Activated CD8-positive, alpha-beta T cell treated with anti-CD3 and anti-CD28 coated beads for 36 hours (primary cell): ENCODE data around the gene PPARD. TPM values are rescaled to one million over a fixed set of nuclear protein-coding genes. Genes with fewer than 3 reads are reported as not detected.
A peak's percentile ranks its signal among the peaks of the same experiment; 100 is the strongest.

ENCODE experiments used
- ATAC-seq: fragments of 200-7000 bp; cut with Tn5 transposase; one replicate; pipeline ENCODE4 v1.10.0; 2021; ENCODE audit warnings: mild to moderate bottlenecking, moderate library complexity
- CTCF ChIA-PET: fragments of 350-600 bp; sonication (Branson Sonifier 250); formaldehyde crosslinking; loops from one replicate; lab custom pipeline; 2021; ENCODE audit warnings: antibody characterized with exemption; lab: Charles Lee
- POLR2A ChIA-PET: fragments of 350-600 bp; sonication (Branson Sonifier 250); formaldehyde crosslinking; loops from one replicate; lab custom pipeline; 2021; ENCODE audit warnings: antibody characterized with exemption; lab: Charles Lee
- DNase-seq: peaks from one replicate; pipeline ENCODE4 v3.0.0-alpha.2; 2020
- H3K27ac Mint-ChIP-seq: one replicate; pipeline ENCODE4 v1.8.0; 2021; ENCODE audit warnings: mild to moderate bottlenecking, mixed read lengths
- H3K27me3 Mint-ChIP-seq: one replicate; pipeline ENCODE4 v1.8.0; 2021; ENCODE audit warnings: mixed read lengths
- H3K36me3 Mint-ChIP-seq: one replicate; pipeline ENCODE4 v1.8.0; 2021; ENCODE audit warnings: low read depth, mixed read lengths
- H3K4me1 Mint-ChIP-seq: one replicate; pipeline ENCODE4 v1.8.0; 2021; ENCODE audit warnings: low read depth, mixed read lengths
- H3K4me3 Mint-ChIP-seq: one replicate; pipeline ENCODE4 v1.8.0; 2021; ENCODE audit warnings: mild to moderate bottlenecking, moderate library complexity, mixed read lengths
- H3K9me3 Mint-ChIP-seq: one replicate; pipeline ENCODE4 v1.8.0; 2021; ENCODE audit warnings: mixed read lengths
- intact Hi-C: fragments of 100-400 bp; cut with micrococcal nuclease; formaldehyde crosslinking; loops from one replicate; pipeline ENCODE4 v1.10.0; 2022
- total RNA-seq, 2 experiments: library from RNA; stranded (reverse); gene quantifications; one replicate each; pipeline ENCODE4 v1.2.3, GENCODE V29; 2021
- TF ChIP-seq, protein P1 (sequence below): fragments of 200-600 bp; IDR thresholded peaks from one replicate; pipeline ENCODE4 v1.8.0; 2022; ENCODE audit warnings: antibody characterized with exemption, mild to moderate bottlenecking

The PPARD gene
- total RNA-seq: 10 to 100 TPM; 26.6 to 26.7 TPM

DNA sequence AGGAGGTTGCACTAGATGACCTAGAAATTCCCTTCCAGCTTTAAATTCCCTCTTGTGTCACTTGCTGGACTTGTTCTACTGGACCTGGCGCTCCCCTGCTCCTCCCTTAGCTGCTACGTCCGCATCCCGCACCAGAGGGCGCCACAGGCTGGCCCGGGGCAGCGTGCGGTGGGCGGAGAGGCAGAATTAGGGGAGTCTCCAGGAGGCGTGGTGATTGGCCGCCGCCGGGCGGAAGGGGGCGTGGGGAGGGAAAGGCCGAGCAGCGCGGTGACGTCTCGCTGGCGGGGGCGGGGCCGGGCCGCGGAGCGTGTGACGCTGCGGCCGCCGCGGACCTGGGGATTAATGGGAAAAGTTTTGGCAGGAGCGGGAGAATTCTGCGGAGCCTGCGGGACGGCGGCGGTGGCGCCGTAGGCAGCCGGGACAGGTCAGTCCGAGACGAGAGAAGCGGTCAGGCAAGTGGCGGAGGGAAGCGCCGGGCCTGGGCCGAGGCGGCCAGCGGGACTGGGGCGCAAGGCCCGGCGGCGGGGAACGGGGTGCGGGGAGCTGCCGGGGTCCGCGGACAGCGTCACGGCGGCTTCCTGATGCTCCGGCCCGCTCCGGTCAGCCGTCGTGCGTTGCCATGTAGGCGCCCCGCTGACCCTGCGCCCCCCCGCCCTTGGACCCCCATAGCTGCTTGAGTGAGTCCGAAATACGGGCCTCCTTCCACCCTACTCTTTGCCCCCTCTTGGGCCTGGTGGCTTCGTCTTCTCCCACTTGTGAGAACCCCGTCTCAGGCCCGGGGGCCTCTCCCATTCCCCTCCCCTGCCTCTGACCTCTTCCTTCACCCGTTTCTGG, at the start of gene PPARD:
PPARD (plus strand) TSS at position 301 of the 834 bp plus-strand sequence. CDS start 68,530 bp downstream, outside the sequence.
- Mint-ChIP-seq H3K9me3 (no peaks in the 10 kb centered on the region), H3K27me3 (no peaks in the 10 kb centered on the region), H3K27ac (peak within 1 kb of the TSS; percentile 91), H3K4me1 (peaks cover 40% of the 10 kb centered on the region), H3K36me3 (peaks cover 26% of the 10 kb centered on the region), H3K4me3 (peak within 1 kb of the TSS; percentile 82)
- intact Hi-C loops: loop anchor here (1.0 kb wide), 1 partner anchor 107 kb away; no protein-coding TSS in a partner anchor
- CTCF ChIA-PET: interaction anchor here (0.6 to 10.5 kb wide), 36 partner anchors 9 to 158 kb away, joined by 3 to 209 read pairs (median 4); partner anchors contain the start of genes DEF6, FANCE and RPL10A
- peak; percentile 98 for ATAC-seq
- POLR2A ChIA-PET: interaction anchor here (0.7 to 4.4 kb wide), 15 partner anchors 10 to 167 kb away, joined by 3 to 41 read pairs (median 3); partner anchors contain the start of genes DEF6, FANCE and RPL10A
- DNase-seq: peak; percentile 98
- TF ChIP-seq, protein P1, sequence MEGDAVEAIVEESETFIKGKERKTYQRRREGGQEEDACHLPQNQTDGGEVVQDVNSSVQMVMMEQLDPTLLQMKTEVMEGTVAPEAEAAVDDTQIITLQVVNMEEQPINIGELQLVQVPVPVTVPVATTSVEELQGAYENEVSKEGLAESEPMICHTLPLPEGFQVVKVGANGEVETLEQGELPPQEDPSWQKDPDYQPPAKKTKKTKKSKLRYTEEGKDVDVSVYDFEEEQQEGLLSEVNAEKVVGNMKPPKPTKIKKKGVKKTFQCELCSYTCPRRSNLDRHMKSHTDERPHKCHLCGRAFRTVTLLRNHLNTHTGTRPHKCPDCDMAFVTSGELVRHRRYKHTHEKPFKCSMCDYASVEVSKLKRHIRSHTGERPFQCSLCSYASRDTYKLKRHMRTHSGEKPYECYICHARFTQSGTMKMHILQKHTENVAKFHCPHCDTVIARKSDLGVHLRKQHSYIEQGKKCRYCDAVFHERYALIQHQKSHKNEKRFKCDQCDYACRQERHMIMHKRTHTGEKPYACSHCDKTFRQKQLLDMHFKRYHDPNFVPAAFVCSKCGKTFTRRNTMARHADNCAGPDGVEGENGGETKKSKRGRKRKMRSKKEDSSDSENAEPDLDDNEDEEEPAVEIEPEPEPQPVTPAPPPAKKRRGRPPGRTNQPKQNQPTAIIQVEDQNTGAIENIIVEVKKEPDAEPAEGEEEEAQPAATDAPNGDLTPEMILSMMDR: peak; percentile 95

DNA sequence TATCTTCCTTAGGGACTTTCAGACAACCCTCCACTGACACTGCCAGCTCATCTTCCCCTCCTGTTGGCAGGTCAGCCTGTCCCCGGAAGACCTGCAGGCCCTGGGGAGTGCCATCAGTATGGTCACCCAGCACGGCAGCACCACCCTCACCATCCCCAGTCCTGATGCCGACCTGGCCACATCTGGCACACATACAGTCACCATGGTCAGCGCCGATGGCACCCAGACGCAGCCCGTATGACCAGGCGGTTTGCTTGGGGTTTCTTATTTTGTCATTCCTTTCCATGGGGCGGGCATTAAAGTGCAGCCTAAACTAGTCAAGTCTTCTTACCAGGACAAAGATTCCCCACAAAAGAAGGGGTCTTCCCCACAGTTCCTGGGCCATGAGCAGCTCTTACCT, 48.7 kb upstream of the PPARD start:
- no peak for DNase-seq
- Mint-ChIP-seq H3K4me1 (peaks cover 5% of the 10 kb centered on the region), H3K36me3 (peaks cover 8% of the 10 kb centered on the region), H3K4me3 (no peak overlapping the region), H3K27me3 (no peaks in the 10 kb centered on the region), H3K27ac (no peak overlapping the region), H3K9me3 (no peaks in the 10 kb centered on the region)
- intact Hi-C loops: no loop called here
- TF ChIP-seq, protein P1: no peak
- POLR2A ChIA-PET: interaction anchor here (1.3 to 1.7 kb wide), 2 partner anchors 10 to 30 kb away, joined by 3 to 6 read pairs; no protein-coding TSS in a partner anchor
- ATAC-seq: no peak
- CTCF ChIA-PET: interaction anchor here (0.6 to 4.9 kb wide), 29 partner anchors 9 to 188 kb away, joined by 3 to 48 read pairs (median 4); partner anchors contain the start of genes FANCE and PPARD

DNA sequence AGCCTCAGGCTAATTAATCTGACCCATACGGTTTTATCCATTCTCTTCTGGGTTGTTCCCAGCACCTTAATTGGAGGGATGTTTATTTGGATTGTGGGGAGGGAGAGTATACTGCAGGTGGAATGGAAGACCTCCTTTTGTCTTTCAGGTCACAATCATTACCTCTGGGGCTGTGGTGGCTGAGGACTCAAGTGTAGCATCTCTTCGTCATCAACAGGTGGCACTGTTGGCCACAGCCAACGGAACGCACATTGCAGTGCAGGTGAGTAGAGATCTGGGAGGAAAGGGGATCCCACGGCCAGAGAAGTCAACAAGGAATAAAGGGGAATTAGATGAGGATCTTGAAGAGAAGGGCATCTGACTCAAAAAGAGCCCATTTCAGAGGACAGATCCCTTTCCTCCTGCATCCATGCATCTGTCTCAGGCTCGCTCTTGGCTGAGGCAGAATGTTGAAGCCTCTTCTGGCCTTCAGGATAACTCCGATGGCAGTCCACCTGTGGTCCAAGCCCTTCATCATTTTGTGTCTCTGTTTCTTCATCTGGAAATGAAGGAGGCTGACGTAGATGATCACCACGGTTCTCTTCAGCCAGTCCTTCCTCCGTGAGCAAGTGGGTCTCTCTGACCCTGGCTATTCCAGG, 47.9 kb upstream of the PPARD start:
- Mint-ChIP-seq H3K27me3 (no peaks in the 10 kb centered on the region), H3K4me1 (peaks cover 11% of the 10 kb centered on the region), H3K4me3 (no peak overlapping the region), H3K36me3 (peaks cover 15% of the 10 kb centered on the region), H3K27ac (no peak overlapping the region), H3K9me3 (no peaks in the 10 kb centered on the region)
- CTCF ChIA-PET: interaction anchor here (0.6 to 7.5 kb wide), 26 partner anchors 9 to 187 kb away, joined by 3 to 241 read pairs (median 4); partner anchors contain the start of genes FANCE and PPARD
- peak; percentile 63 for DNase-seq
- peak; percentile 25 for ATAC-seq
- TF ChIP-seq, protein P1: peak; percentile 86
- POLR2A ChIA-PET: interaction anchor here (1.3 to 1.7 kb wide), 2 partner anchors 10 to 29 kb away, joined by 3 to 6 read pairs; no protein-coding TSS in a partner anchor
- intact Hi-C loops: no loop called here

DNA sequence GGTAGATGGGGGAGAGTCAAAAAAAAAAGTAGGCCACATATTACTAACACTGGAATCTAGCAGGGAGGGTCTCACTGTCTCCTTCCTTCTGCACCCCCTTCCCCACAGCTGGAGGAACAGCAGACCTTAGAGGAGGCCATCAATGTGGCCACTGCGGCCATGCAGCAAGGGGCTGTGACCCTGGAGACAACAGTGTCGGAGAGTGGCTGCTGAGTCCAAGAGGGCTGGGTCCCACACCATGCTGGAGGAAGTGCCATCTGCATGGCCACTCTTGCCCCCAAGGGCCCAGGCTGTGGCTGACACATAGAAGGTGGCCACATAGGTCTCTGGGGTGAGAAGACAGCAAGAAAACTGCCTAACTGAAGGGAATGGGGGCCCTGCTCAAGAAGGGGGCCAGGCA, 47.3 kb upstream of the PPARD start:
- Mint-ChIP-seq H3K36me3 (peaks cover 20% of the 10 kb centered on the region), H3K4me3 (no peak overlapping the region), H3K27ac (no peak overlapping the region), H3K27me3 (no peaks in the 10 kb centered on the region), H3K9me3 (no peaks in the 10 kb centered on the region), H3K4me1 (peaks cover 17% of the 10 kb centered on the region)
- DNase-seq (no peak), ATAC-seq (no peak)
- TF ChIP-seq, protein P1: no peak
- CTCF ChIA-PET: interaction anchor here (0.9 to 7.5 kb wide), 8 partner anchors 15 to 257 kb away, joined by 4 to 241 read pairs (median 28); partner anchors contain the start of genes FANCE and PPARD
- POLR2A ChIA-PET: interaction anchor here (0.7 kb wide), 1 partner anchor 15 kb away, joined by 4 read pairs; no protein-coding TSS in a partner anchor
- intact Hi-C loops: loop anchor here (5.0 kb wide), 1 partner anchor 172 kb away; the partner anchor contains the start of gene RPL10A
